B cell (primary cell): Measurements from ENCODE around the gene NDFIP1.

ENCODE experiments used
- EZH2 ChIP-seq: IDR thresholded peaks from 2 replicates; pipeline ENCODE4 v1.6.1; 2012; ENCODE audit warnings: borderline replicate concordance, low read depth, mild to moderate bottlenecking, moderate library complexity, low read length; ENCODE audit not compliant: insufficient read depth, poor library complexity, severe bottlenecking
- TF ChIP-seq, protein P1 (sequence below): fragments of 200-600 bp; IDR thresholded peaks from one replicate; pipeline ENCODE4 v1.8.0; 2022; ENCODE audit warnings: antibody characterized with exemption, mild to moderate bottlenecking

DNA sequence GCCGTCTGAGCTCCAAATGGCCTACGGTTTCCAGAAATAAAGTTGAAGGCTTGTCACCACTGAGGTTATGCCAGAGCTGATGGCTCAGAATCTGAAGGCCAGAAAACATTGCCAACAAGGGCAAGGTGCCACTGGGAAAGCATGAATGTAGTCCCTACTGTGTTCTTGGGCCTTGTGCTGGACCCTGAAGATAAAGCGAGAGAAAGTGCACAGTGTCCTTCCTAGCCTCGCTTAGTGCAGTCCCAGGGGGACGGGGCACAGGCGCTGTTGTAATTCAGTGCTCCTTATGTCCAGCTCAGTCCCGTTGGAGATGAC, 84.5 kb downstream of the NDFIP1 start:
- TF ChIP-seq, protein P1, sequence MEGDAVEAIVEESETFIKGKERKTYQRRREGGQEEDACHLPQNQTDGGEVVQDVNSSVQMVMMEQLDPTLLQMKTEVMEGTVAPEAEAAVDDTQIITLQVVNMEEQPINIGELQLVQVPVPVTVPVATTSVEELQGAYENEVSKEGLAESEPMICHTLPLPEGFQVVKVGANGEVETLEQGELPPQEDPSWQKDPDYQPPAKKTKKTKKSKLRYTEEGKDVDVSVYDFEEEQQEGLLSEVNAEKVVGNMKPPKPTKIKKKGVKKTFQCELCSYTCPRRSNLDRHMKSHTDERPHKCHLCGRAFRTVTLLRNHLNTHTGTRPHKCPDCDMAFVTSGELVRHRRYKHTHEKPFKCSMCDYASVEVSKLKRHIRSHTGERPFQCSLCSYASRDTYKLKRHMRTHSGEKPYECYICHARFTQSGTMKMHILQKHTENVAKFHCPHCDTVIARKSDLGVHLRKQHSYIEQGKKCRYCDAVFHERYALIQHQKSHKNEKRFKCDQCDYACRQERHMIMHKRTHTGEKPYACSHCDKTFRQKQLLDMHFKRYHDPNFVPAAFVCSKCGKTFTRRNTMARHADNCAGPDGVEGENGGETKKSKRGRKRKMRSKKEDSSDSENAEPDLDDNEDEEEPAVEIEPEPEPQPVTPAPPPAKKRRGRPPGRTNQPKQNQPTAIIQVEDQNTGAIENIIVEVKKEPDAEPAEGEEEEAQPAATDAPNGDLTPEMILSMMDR = no peak
- TF ChIP-seq EZH2 = no peak
